Endothelial cell of umbilical vein (primary cell): ENCODE results near the gene TCEAL3. TPM values are rescaled to one million over a fixed set of nuclear protein-coding genes. Genes with fewer than 3 reads are reported as not detected.
"Not testable (repeated sequence)": the region's sequence is repeated elsewhere in the genome, so short reads cannot be mapped to it uniquely, and the experiment has no call there.

Experiments used
- BruUV-seq: library from RNA; stranded (reverse); fragments of 400-500 nt; replicated peaks from 2 replicates; lab custom pipeline; 2021; lab: Mats Ljungman, UMichigan
- CTCF ChIA-PET: fragments of 300-600, 350-600 bp; sonication (Branson Sonifier 250); formaldehyde crosslinking; loops from one replicate; lab custom pipeline; 2021; ENCODE audit warnings: antibody characterized with exemption, inconsistent platforms; lab: Charles Lee
- POLR2A ChIA-PET: fragments of 300-600, 350-600 bp; sonication (Branson Sonifier 250); formaldehyde crosslinking; loops from one replicate; lab custom pipeline; 2021; ENCODE audit warnings: antibody characterized with exemption, inconsistent platforms; lab: Charles Lee
- DNase-seq: peaks from one replicate; pipeline ENCODE4 v3.0.0-alpha.2; 2011; ENCODE audit warnings: low read depth, low spot score
- FAIRE-seq: peaks from 2 replicates; lab custom pipeline; 2011; peaks lifted over from hg19 to GRCh38; lab: Jason Lieb, UNC
- H2AFZ ChIP-seq: 2 replicates; pipeline ENCODE4 v1.6.0; 2012; ENCODE audit warnings: low read depth, low read length, control low read depth, inconsistent platforms
- H3K27ac ChIP-seq: 2 replicates; pipeline ENCODE4 v1.5.1; 2011; ENCODE audit warnings: low read depth, mild to moderate bottlenecking, control low read depth, low read length, moderate library complexity; ENCODE audit not compliant: insufficient read depth
- H3K27me3 ChIP-seq, 2 experiments: 2 replicates each; pipeline versions ENCODE4 v1.6.0 to v1.6.1; 2011; ENCODE audit warnings: low read length in 2 of 2, mixed read lengths in 1 of 2; ENCODE audit not compliant: control insufficient read depth in 2 of 2, insufficient read depth in 2 of 2
- H3K36me3 ChIP-seq, 2 experiments: 2 replicates in 1 of 2; 3 replicates in 1 of 2; pipeline ENCODE4 v1.5.1; 2011; ENCODE audit warnings: low read length in 2 of 2, mild to moderate bottlenecking in 1 of 2, moderate library complexity in 1 of 2; ENCODE audit not compliant: control insufficient read depth in 2 of 2, insufficient read depth in 2 of 2; ENCODE audit errors: extremely low read depth in 1 of 2
- H3K4me1 ChIP-seq: 3 replicates; pipeline ENCODE4 v1.5.1; 2011; ENCODE audit warnings: mild to moderate bottlenecking, low read length; ENCODE audit not compliant: control insufficient read depth, insufficient read depth; ENCODE audit errors: extremely low read depth
- H3K4me2 ChIP-seq: 2 replicates; pipeline ENCODE4 v1.6.1; 2011; ENCODE audit warnings: low read length, control low read depth, mixed read lengths; ENCODE audit not compliant: insufficient read depth
- H3K4me3 ChIP-seq, 3 experiments: fragments of 200-600 bp in 1 of 3; sonication (generic), shearing (Covaris generic) in 1 of 3; replicated peaks in 1 of 3; 2 replicates each; pipeline ENCODE4 v1.5.1; 2011 to 2016; ENCODE audit warnings: control low read depth in 3 of 3, low read length in 3 of 3, mild to moderate bottlenecking in 2 of 3, inconsistent platforms in 1 of 3, low read depth in 1 of 3, moderate library complexity in 1 of 3; ENCODE audit not compliant: insufficient read depth in 1 of 3
- H3K79me2 ChIP-seq: 2 replicates; pipeline ENCODE4 v1.6.0; 2012; ENCODE audit warnings: low read length, inconsistent platforms; ENCODE audit not compliant: control insufficient read depth, insufficient read depth
- H3K9ac ChIP-seq: replicated peaks from 2 replicates; pipeline ENCODE3; 2011; ENCODE audit warnings: low read length, control low read depth; ENCODE audit not compliant: insufficient read depth; ENCODE audit errors: extremely low read depth
- H3K9me1 ChIP-seq: replicated peaks from 3 replicates; pipeline ENCODE4 v1.6.0; 2011; ENCODE audit warnings: mild to moderate bottlenecking, low read length; ENCODE audit not compliant: control insufficient read depth, insufficient read depth; ENCODE audit errors: extremely low read depth
- H3K9me3 ChIP-seq: replicated peaks from 2 replicates; pipeline ENCODE4 v1.5.1; 2012; ENCODE audit warnings: low read length, inconsistent platforms; ENCODE audit not compliant: control insufficient read depth, insufficient read depth
- H4K20me1 ChIP-seq: replicated peaks from 2 replicates; pipeline ENCODE3; 2011; ENCODE audit warnings: mild to moderate bottlenecking, low read length; ENCODE audit not compliant: control insufficient read depth, insufficient read depth; ENCODE audit errors: extremely low read depth
- CTCF ChIP-seq, 2 donors: IDR thresholded peaks; 1 replicate in 1 of 2; 2 replicates in 1 of 2; pipeline ENCODE4 v1.5.1; 2011; ENCODE audit warnings: low read length in 2 of 2, mild to moderate bottlenecking in 2 of 2, moderate library complexity in 2 of 2, control low read depth in 1 of 2, inconsistent platforms in 1 of 2, low read depth in 1 of 2; ENCODE audit not compliant: insufficient read depth in 1 of 2; ENCODE audit errors: extremely low read depth in 1 of 2
- EZH2 ChIP-seq: IDR thresholded peaks from 2 replicates; pipeline ENCODE4 v1.6.1; 2012; ENCODE audit warnings: borderline replicate concordance, low read depth, mild to moderate bottlenecking, moderate library complexity, low read length, inconsistent platforms; ENCODE audit not compliant: severe bottlenecking
- FOS ChIP-seq: IDR thresholded peaks from 2 replicates; pipeline ENCODE4 v1.6.1; 2011; ENCODE audit warnings: mild to moderate bottlenecking, low read length, moderate library complexity, borderline replicate concordance; ENCODE audit not compliant: insufficient read depth
- GATA2 ChIP-seq: IDR thresholded peaks from 2 replicates; pipeline ENCODE4 v1.7.0; 2011; ENCODE audit warnings: low read depth, mild to moderate bottlenecking, moderate library complexity, mixed read lengths, low read length; ENCODE audit not compliant: insufficient read length, insufficient read depth
- JUN ChIP-seq: IDR thresholded peaks from 2 replicates; pipeline ENCODE4 v1.6.1; 2011; ENCODE audit warnings: borderline replicate concordance, low read depth; ENCODE audit not compliant: insufficient read length, insufficient read depth
- MAX ChIP-seq: IDR thresholded peaks from 2 replicates; pipeline ENCODE4 v1.6.1; 2011; ENCODE audit not compliant: insufficient read depth, insufficient read length
- MYC ChIP-seq: IDR thresholded peaks from one replicate; pipeline ENCODE4 v1.6.1; 2011; ENCODE audit warnings: mild to moderate bottlenecking, low read depth, low read length
- POLR2A ChIP-seq: IDR thresholded peaks from 2 replicates; pipeline ENCODE4 v1.6.1; 2012; ENCODE audit warnings: low read depth, mild to moderate bottlenecking, control low read depth, low read length
- POLR2AphosphoS5 ChIP-seq: IDR thresholded peaks from 2 replicates; pipeline ENCODE4 v1.6.1; 2012; ENCODE audit warnings: low read depth, mild to moderate bottlenecking, control low read depth, low read length, moderate library complexity; ENCODE audit not compliant: insufficient read depth
- dilution Hi-C: fragments of 300-500 bp; cut with MboI; formaldehyde crosslinking; loops from one replicate; pipeline ENCODE4 v1.15.0; 2019; ENCODE audit warnings: low sequenced_read_pairs; ENCODE audit not compliant: extremely low pct_ligation_motif_present
- intact Hi-C: fragments of 100-400 bp; cut with micrococcal nuclease; formaldehyde crosslinking; loops from one replicate; pipeline ENCODE4 v1.10.0; 2022
- polyA plus RNA-seq, 4 experiments: library from polyadenylated mRNA; depleted of rRNA in 3 of 4; stranded (reverse) in 3 of 4; unstranded in 1 of 4; fragments of >200 nt; gene quantifications; 2 replicates each; pipeline versions ENCODE4 v1.2.1 to v1.2.3, GENCODE V29; 2011 to 2012; ENCODE audit warnings: missing spikeins in 1 of 4
- total RNA-seq: library from RNA; stranded (reverse); gene quantifications from 2 replicates; pipeline ENCODE4 v1.2.3, GENCODE V29; 2021

TCEAL3 gene
- total and polyA plus RNA-seq, 2 donors (not counting 3 experiments of a cell fraction or from before 2014, with no cell fraction given): 8.9 to 23.7 TPM

GRCh38 chrX:103651151-103651773 is 43.5 kb downstream of the TCEAL3 start:
- no peak for FAIRE-seq
- peaks cover 4% of the 10 kb centered on the region for H3K4me1 ChIP-seq

GRCh38 chrX:103655230-103656000 is 47.7 kb downstream of the TCEAL3 start:
- H3K27me3 ChIP-seq, FAIRE-seq, POLR2A ChIA-PET: not testable (repeated sequence)

More at GRCh38 chrX:103651151-103651773, 43.5 kb downstream of the TCEAL3 start:
- Histone ChIP-seq H3K9ac (no peak overlapping the region), H3K4me3 (no peak overlapping the region), H4K20me1 (no peaks in the 10 kb centered on the region), H3K27me3 (no peaks in the 10 kb centered on the region), H3K9me3 (no peaks in the 10 kb centered on the region), H2AFZ (no peak overlapping the region), H3K79me2 (no peaks in the 10 kb centered on the region), H3K27ac (no peak overlapping the region), H3K9me1 (no peaks in the 10 kb centered on the region), H3K36me3 (no peaks in the 10 kb centered on the region), H3K4me2 (no peak overlapping the region)
- no peak for TF ChIP-seq GATA2
- no peak for TF ChIP-seq CTCF (IDR thresholded peaks at IDR 0.05; ENCODE audit: extremely low read depth in 1 of 2, insufficient read depth in 1 of 2, low read depth in 1 of 2, low read length in 2 of 2)
- no peak for TF ChIP-seq EZH2
- TF ChIP-seq POLR2A: no peak
- no peak for TF ChIP-seq FOS
- no peak for TF ChIP-seq MYC
- TF ChIP-seq POLR2AphosphoS5: no peak
- no peak for TF ChIP-seq MAX
- TF ChIP-seq JUN: no peak
- POLR2A ChIA-PET: no interaction called here
- DNase-seq: no peak
- BruUV-seq: no TSS peak
- CTCF ChIA-PET: no interaction called here
- intact Hi-C loops (no loop called here), dilution Hi-C loops (no loop called here)

More at GRCh38 chrX:103655230-103656000, 47.7 kb downstream of the TCEAL3 start:
- H3K9me1 ChIP-seq, H2AFZ ChIP-seq, H3K4me3 ChIP-seq, dilution Hi-C loops, H3K79me2 ChIP-seq, H3K36me3 ChIP-seq, H3K4me2 ChIP-seq, DNase-seq, H3K9ac ChIP-seq, intact Hi-C loops, H4K20me1 ChIP-seq, BruUV-seq, H3K9me3 ChIP-seq: not testable (repeated sequence)
- Histone ChIP-seq H3K27ac (peak overlapping the region; percentile 44), H3K4me1 (peaks cover 15% of the 10 kb centered on the region)
- CTCF ChIA-PET: interaction anchor here (2.0 kb wide), 1 partner anchor 25 kb away, joined by 12 read pairs; no protein-coding TSS in a partner anchor
